Colonic mucosa (tissue), 4 donors: ENCODE results near the gene LRRC15. TPM values are rescaled to one million over a fixed set of nuclear protein-coding genes. Genes with fewer than 3 reads are reported as not detected.
A peak's percentile ranks its signal among the peaks of the same experiment; 100 is the strongest.

Source experiments
- DNase-seq: peaks from one replicate; pipeline ENCODE4 v3.0.0-alpha.2; 2020
- H3K27ac ChIP-seq: fragments of 200-600 bp; one replicate; pipeline ENCODE4 v1.8.0; 2021
- H3K27me3 ChIP-seq: fragments of 200-600 bp; one replicate; pipeline ENCODE4 v1.8.0; 2021
- H3K36me3 ChIP-seq: fragments of 200-600 bp; one replicate; pipeline ENCODE4 v1.8.0; 2021
- H3K4me1 ChIP-seq: fragments of 200-600 bp; one replicate; pipeline ENCODE4 v1.8.0; 2021; ENCODE audit warnings: mild to moderate bottlenecking
- H3K4me3 ChIP-seq: fragments of 200-600 bp; one replicate; pipeline ENCODE4 v1.8.0; 2021
- H3K9ac ChIP-seq, 2 donors: one replicate each; pipeline ENCODE4 v1.7.0; 2013; ENCODE audit warnings: control low read depth in 2 of 2, low read depth in 2 of 2, low read length in 2 of 2
- H3K9me3 ChIP-seq: fragments of 200-600 bp; one replicate; pipeline ENCODE4 v1.8.0; 2021
- CTCF ChIP-seq: fragments of 200-600 bp; IDR thresholded peaks from one replicate; pipeline ENCODE4 v1.8.0; 2022; ENCODE audit warnings: antibody characterized with exemption, mild to moderate bottlenecking
- intact Hi-C: fragments of 100-400 bp; cut with DNase I; formaldehyde crosslinking; loops from one replicate; pipeline ENCODE4 v1.14.1; 2022
- total RNA-seq, 2 donors: library from RNA; stranded (reverse); fragmentation: NEBNext Ultra II Directional in 1 of 2; extraction: Animal tissue kit (Norgen Biotek cat#: 25700) in 1 of 2; gene quantifications; one replicate each; pipeline ENCODE4 v1.2.1, GENCODE V29; 2021
- donor health status: healthy.
- donor health status: DM: no; HTN: no; CAD: no.
- donor health status: DM: no; HTN: no; CAD: no.

The LRRC15 gene
- under 1 TPM; 0.32 to 0.89 TPM for total RNA-seq

- Histone ChIP-seq H3K27ac (no peak within 1 kb of the TSS), H3K27me3 (no peaks in the 10 kb centered on the region), H3K36me3 (no peaks in the 10 kb centered on the region), H3K4me1 (no peaks in the 10 kb centered on the region), H3K9me3 (no peaks in the 10 kb centered on the region), H3K9ac (no peak within 1 kb of the TSS), H3K4me3 (no peak within 1 kb of the TSS)
- intact Hi-C loops = no loop called here
- peak; percentile 23 for DNase-seq
- TF ChIP-seq CTCF = no peak
These were observed at the start of gene LRRC15 for GRCh38 chr3:194369522-194370279. LRRC15 (minus strand) TSS chr3:194369743; CDS start chr3:194361043, 8,700 bp downstream.

GRCh38 chr3:194418671-194419070 is 49.1 kb upstream of the LRRC15 start:
- DNase-seq = no peak
- Histone ChIP-seq H3K36me3 (no peaks in the 10 kb centered on the region), H3K4me1 (no peaks in the 10 kb centered on the region), H3K27me3 (no peaks in the 10 kb centered on the region), H3K4me3 (no peak overlapping the region), H3K9ac (no peak overlapping the region), H3K9me3 (no peaks in the 10 kb centered on the region), H3K27ac (no peak overlapping the region)
- no peak for TF ChIP-seq CTCF
- intact Hi-C loops = no loop called here

- DNase-seq = no peak
- Histone ChIP-seq H3K4me1 (no peaks in the 10 kb centered on the region), H3K27me3 (no peaks in the 10 kb centered on the region), H3K9me3 (no peaks in the 10 kb centered on the region), H3K36me3 (no peaks in the 10 kb centered on the region), H3K27ac (no peak overlapping the region), H3K9ac (no peak overlapping the region), H3K4me3 (no peak overlapping the region)
- intact Hi-C loops = no loop called here
- TF ChIP-seq CTCF = no peak
These were observed 37.9 kb upstream of the LRRC15 start for GRCh38 chr3:194407423-194407822.

GRCh38 chr3:194405766-194406165 is 36.2 kb upstream of the LRRC15 start:
- no peaks in the 10 kb centered on the region for H3K9me3 ChIP-seq
- intact Hi-C loops = loop anchor here (2.0 kb wide), 1 partner anchor 71 kb away; no protein-coding TSS in a partner anchor
- H3K27me3 ChIP-seq = no peaks in the 10 kb centered on the region
- no peak overlapping the region for H3K4me3 ChIP-seq
- no peak for DNase-seq
- TF ChIP-seq CTCF = no peak
- H3K4me1 ChIP-seq = no peaks in the 10 kb centered on the region
- no peaks in the 10 kb centered on the region for H3K36me3 ChIP-seq
- H3K9ac ChIP-seq = no peak overlapping the region
- no peak overlapping the region for H3K27ac ChIP-seq

GRCh38 chr3:194404365-194405140 is 35.0 kb upstream of the LRRC15 start:
- Histone ChIP-seq H3K9ac (no peak overlapping the region), H3K4me3 (no peak overlapping the region), H3K27ac (no peak overlapping the region), H3K27me3 (no peaks in the 10 kb centered on the region), H3K36me3 (no peaks in the 10 kb centered on the region), H3K4me1 (no peaks in the 10 kb centered on the region), H3K9me3 (no peaks in the 10 kb centered on the region)
- intact Hi-C loops = loop anchor here (2.0 kb wide), 1 partner anchor 70 kb away; no protein-coding TSS in a partner anchor
- DNase-seq = peak; percentile 72
- TF ChIP-seq CTCF = peak; percentile 56
